Spleen (tissue), 11 donors: ENCODE data around the gene CFAP99. TPM values are rescaled to one million over a fixed set of nuclear protein-coding genes. Genes with fewer than 3 reads are reported as not detected.

Experiments used
- DNase-seq: peaks from one replicate; pipeline ENCODE4 v3.0.0-alpha.2; 2020
- H3K27ac ChIP-seq, 8 donors: fragments of 200-600 bp; sonication (generic) in 7 of 8; 1 replicate in 4 of 8; 2 replicates in 4 of 8; pipeline versions ENCODE4 v1.5.0 to v1.8.0; 2016 to 2021; ENCODE audit warnings: inconsistent platforms in 4 of 8, mild to moderate bottlenecking in 4 of 8, moderate library complexity in 1 of 8
- H3K27me3 ChIP-seq, 7 donors: fragments of 200-600 bp; sonication (generic) in 6 of 7; replicated peaks in 1 of 7; 1 replicate in 4 of 7; 2 replicates in 3 of 7; pipeline versions ENCODE4 v1.5.0 to v1.8.0; 2016 to 2021; ENCODE audit warnings: inconsistent platforms in 3 of 7, mild to moderate bottlenecking in 1 of 7
- H3K36me3 ChIP-seq, 6 donors: fragments of 200-600 bp; sonication (generic) in 5 of 6; 1 replicate in 4 of 6; 2 replicates in 2 of 6; pipeline versions ENCODE4 v1.5.0 to v1.8.0; 2016 to 2021; ENCODE audit warnings: inconsistent platforms in 2 of 6
- H3K4me1 ChIP-seq, 6 donors: fragments of 200-600 bp; sonication (generic) in 5 of 6; 1 replicate in 3 of 6; 2 replicates in 3 of 6; pipeline versions ENCODE4 v1.5.0 to v1.8.0; 2016 to 2021; ENCODE audit warnings: inconsistent platforms in 3 of 6
- H3K4me3 ChIP-seq, 8 donors: fragments of 200-600 bp; sonication (generic) in 7 of 8; 1 replicate in 4 of 8; 2 replicates in 4 of 8; pipeline versions ENCODE4 v1.5.0 to v1.8.0; 2016 to 2021; ENCODE audit warnings: inconsistent platforms in 4 of 8, mild to moderate bottlenecking in 4 of 8, moderate library complexity in 2 of 8
- H3K9me3 ChIP-seq, 8 donors: fragments of 200-600 bp; sonication (generic) in 7 of 8; 1 replicate in 4 of 8; 2 replicates in 4 of 8; pipeline versions ENCODE4 v1.5.0 to v1.8.0; 2016 to 2021; ENCODE audit warnings: inconsistent platforms in 4 of 8
- POLR2A ChIP-seq, 3 donors: fragments of 450-650 bp; IDR thresholded peaks; one replicate each; pipeline ENCODE4 v1.5.1; 2017; ENCODE audit warnings: antibody characterized with exemption in 3 of 3, mild to moderate bottlenecking in 1 of 3
- POLR2AphosphoS5 ChIP-seq, 3 donors: sonication (generic); formaldehyde crosslinking; IDR thresholded peaks; one replicate each; pipeline ENCODE4 v1.5.1; 2017; ENCODE audit warnings: antibody characterized with exemption in 3 of 3
- WGBS, 5 donors: extraction: QIAGEN DNeasy Blood & Tissue Kit in 3 of 5; methylation state at CpG; one replicate each; pipeline versions ENCODE4 v1.1.5 to v1.1.7; 2013 to 2018; 5-methylcytosine and 5-hydroxymethylcytosine counted together
- intact Hi-C: fragments of 100-400 bp; cut with DNase I; formaldehyde crosslinking; loops from one replicate; pipeline ENCODE4 v1.15.0; 2023; ENCODE audit warnings: low total_unique reads
- polyA plus RNA-seq, 3 donors: library from polyadenylated mRNA; stranded (reverse); fragments of 200-250 nt; gene quantifications; one replicate each; pipeline ENCODE4 v1.2.1, GENCODE V29; 2013
- total RNA-seq, 7 donors: library from RNA; depleted of rRNA in 3 of 7; stranded (reverse); fragments of >200 nt in 3 of 7; fragmentation: NEBNext Ultra II Directional in 4 of 7; extraction: Animal tissue kit (Norgen Biotek cat#: 25700) in 4 of 7; gene quantifications; one replicate each; pipeline versions ENCODE4 v1.1.0 to v1.2.1, GENCODE V29; 2016 to 2021
- TF ChIP-seq, protein P1 (sequence below), 11 experiments: fragments of 200-600 bp in 7 of 11; fragments of 450-650 bp in 4 of 11; sonication (generic) in 4 of 11; IDR thresholded peaks in 8 of 11; conservative IDR thresholded peaks in 3 of 11; 1 replicate in 7 of 11; 2 replicates in 4 of 11; pipeline versions ENCODE4 v1.4.0 to v1.8.0; 2016 to 2021; ENCODE audit warnings: antibody characterized with exemption in 11 of 11, inconsistent platforms in 4 of 11, mild to moderate bottlenecking in 1 of 11
- donor health status: healthy with polysubstance abuse.
- donor health status: DM: no; HTN: no; CAD: no; lungs with moderate emphysema.
- donor health status: DM: no; HTN: no; CAD: no.
- donor health status: Bipolar disorder and iron deficiency.
- donor health status: healthy.
- donor health status: DM: no; HTN: no; CAD: no.
- donor health status: DM: yes; HTN: yes; CAD: no.

CFAP99 gene
- total and polyA plus RNA-seq, 10 donors: 0.13 to 0.22 TPM; not detected in 8

DNA sequence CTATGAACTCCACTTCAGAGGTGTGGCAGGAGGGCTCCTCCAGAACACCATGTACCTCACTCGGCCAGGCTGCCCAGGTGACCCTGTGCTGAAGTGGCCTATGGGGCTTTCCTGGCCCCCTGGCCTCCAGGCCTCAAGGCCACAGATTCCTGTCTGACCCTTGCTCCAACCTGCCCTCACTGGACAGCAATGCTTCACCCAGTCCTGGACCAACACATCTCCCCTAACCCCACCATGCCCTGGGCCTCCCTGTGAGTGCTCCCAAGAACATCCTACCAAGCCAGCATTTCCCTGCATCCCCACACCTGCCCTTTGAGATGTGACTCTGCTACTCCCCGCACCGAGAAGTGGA lies 10.8 kb upstream of the CFAP99 start:
- H3K36me3 ChIP-seq: no peaks in the 10 kb centered on the region
- H3K9me3 ChIP-seq: no peaks in the 10 kb centered on the region
- H3K27me3 ChIP-seq: peaks cover 0 to under 1% (median 0%) of the 10 kb centered on the region in 7 donors
- no peak overlapping the region for H3K4me3 ChIP-seq
- intact Hi-C loops: no loop called here
- DNase-seq: peak; percentile 65
- H3K4me1 ChIP-seq: peaks cover 12 to 27% (median 22%) of the 10 kb centered on the region in 6 donors
- H3K27ac ChIP-seq: no peak overlapping the region
- WGBS, 5 donors: 91 to 97% (median 92%) methylated on average over 3 of the region's 3 CpGs
- TF ChIP-seq POLR2A (IDR thresholded peaks at IDR 0.05) (no peak), POLR2AphosphoS5 (IDR thresholded peaks at IDR 0.05) (no peak)
- TF ChIP-seq, protein P1, sequence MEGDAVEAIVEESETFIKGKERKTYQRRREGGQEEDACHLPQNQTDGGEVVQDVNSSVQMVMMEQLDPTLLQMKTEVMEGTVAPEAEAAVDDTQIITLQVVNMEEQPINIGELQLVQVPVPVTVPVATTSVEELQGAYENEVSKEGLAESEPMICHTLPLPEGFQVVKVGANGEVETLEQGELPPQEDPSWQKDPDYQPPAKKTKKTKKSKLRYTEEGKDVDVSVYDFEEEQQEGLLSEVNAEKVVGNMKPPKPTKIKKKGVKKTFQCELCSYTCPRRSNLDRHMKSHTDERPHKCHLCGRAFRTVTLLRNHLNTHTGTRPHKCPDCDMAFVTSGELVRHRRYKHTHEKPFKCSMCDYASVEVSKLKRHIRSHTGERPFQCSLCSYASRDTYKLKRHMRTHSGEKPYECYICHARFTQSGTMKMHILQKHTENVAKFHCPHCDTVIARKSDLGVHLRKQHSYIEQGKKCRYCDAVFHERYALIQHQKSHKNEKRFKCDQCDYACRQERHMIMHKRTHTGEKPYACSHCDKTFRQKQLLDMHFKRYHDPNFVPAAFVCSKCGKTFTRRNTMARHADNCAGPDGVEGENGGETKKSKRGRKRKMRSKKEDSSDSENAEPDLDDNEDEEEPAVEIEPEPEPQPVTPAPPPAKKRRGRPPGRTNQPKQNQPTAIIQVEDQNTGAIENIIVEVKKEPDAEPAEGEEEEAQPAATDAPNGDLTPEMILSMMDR (IDR thresholded peaks at IDR 0.05 in 8 of 11, conservative IDR thresholded peaks at IDR 0.05 in 3 of 11): no peak

DNA sequence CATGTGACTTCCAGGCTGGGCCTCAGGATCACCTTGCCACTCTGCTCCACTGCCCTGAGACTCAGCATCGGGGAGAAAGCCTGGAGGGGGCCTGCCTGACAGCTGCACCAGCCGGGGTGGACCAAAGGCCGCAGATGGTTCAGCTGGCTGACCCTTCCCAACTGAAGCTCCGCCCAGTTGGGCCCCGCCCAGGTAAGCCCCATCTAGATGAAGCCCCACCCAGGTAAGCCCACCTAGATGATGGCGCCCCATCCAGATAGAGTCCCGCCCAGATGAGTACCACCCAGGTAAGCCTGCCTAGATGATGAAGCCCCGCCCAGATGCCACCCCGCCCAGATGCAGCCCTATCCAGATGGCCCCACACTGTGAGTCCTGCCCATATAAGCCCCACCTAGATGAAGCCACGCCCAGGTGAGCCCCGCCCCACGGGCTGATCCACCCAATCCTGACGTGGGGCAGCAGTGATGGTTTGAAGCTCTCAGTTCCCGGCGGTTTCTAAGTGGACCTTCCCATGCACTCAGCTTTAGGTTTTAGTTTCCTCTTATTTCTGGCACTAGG lies 10.3 kb upstream of the CFAP99 start:
- DNase-seq: peak; percentile 59
- intact Hi-C loops: no loop called here

DNA sequence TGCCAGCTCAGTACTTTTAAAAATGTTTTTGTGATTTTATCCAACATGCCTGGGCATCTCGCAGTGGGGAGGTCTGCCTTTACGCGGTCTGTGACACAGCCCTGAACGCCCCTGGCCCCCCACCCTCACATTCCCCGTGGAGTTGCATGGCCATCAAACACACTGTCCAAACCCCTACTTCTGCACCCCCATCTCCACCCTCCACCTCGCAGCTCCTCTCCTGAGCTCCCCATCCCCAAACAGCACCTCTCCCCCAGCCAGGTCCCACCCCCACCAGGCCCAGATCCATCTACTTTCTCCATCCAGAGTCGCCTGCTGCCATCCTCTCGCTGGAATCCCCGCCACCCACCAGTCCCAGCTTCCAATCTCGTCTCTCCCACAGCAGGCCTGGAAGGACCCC lies 9.8 kb upstream of the CFAP99 start:
- H3K36me3 ChIP-seq: no peaks in the 10 kb centered on the region
- H3K4me1 ChIP-seq: peaks cover 19 to 33% (median 29%) of the 10 kb centered on the region in 6 donors
- H3K9me3 ChIP-seq: no peaks in the 10 kb centered on the region
- intact Hi-C loops: no loop called here
- TF ChIP-seq POLR2A (IDR thresholded peaks at IDR 0.05): no peak
- TF ChIP-seq POLR2AphosphoS5 (IDR thresholded peaks at IDR 0.05): no peak
- TF ChIP-seq, protein P1 (IDR thresholded peaks at IDR 0.05 in 8 of 11, conservative IDR thresholded peaks at IDR 0.05 in 3 of 11): no peak
- peaks cover 0 to 7% (median 0%) of the 10 kb centered on the region in 7 donors for H3K27me3 ChIP-seq
- WGBS, 5 donors: 83 to 92% (median 91%) methylated on average over 10 of the region's 10 CpGs
- no peak overlapping the region for H3K4me3 ChIP-seq
- DNase-seq: peak; percentile 4
- H3K27ac ChIP-seq: no peak overlapping the region

More for the DNA sequence above, 10.3 kb upstream of the CFAP99 start:
- 81 to 90% (median 85%) methylated on average over 6 to 15 of the region's 15 CpGs for WGBS, 5 donors
- Histone ChIP-seq H3K9me3 (no peaks in the 10 kb centered on the region), H3K4me1 (peaks cover 14 to 28% (median 24%) of the 10 kb centered on the region in 6 donors), H3K36me3 (no peaks in the 10 kb centered on the region), H3K27me3 (peaks cover 0 to 2% (median 0%) of the 10 kb centered on the region in 7 donors), H3K27ac (no peak overlapping the region), H3K4me3 (no peak overlapping the region)
- TF ChIP-seq POLR2A (IDR thresholded peaks at IDR 0.05) (no peak), POLR2AphosphoS5 (IDR thresholded peaks at IDR 0.05) (no peak)
- TF ChIP-seq, protein P1 (IDR thresholded peaks at IDR 0.05 in 8 of 11, conservative IDR thresholded peaks at IDR 0.05 in 3 of 11): no peak

DNA sequence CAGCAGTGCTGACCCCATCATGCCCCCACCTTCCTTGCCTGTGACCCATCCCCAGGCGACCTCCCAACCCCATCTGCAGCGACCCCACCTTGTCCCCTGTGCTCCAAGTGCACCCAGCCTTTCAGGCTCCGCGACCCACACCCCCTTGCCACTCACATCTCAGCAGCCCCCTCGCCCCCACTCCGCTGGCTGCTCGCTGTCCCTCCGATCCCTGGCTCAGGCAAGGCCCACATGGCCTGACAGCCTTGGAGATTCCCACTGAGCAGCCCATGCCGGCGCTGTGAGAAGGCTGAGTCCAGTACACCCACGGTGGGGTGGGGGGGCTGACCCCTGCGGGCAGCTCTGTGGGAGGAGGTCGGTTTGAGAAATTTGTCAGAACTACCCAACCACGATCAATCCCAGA lies 9.4 kb upstream of the CFAP99 start:
- Histone ChIP-seq H3K4me3 (no peak overlapping the region), H3K4me1 (peaks cover 21 to 37% (median 33%) of the 10 kb centered on the region in 6 donors), H3K36me3 (no peaks in the 10 kb centered on the region), H3K9me3 (no peaks in the 10 kb centered on the region), H3K27ac (no peak overlapping the region), H3K27me3 (peaks cover 0 to 7% (median 0%) of the 10 kb centered on the region in 7 donors)
- TF ChIP-seq, protein P1 (IDR thresholded peaks at IDR 0.05 in 8 of 11, conservative IDR thresholded peaks at IDR 0.05 in 3 of 11): no peak
- TF ChIP-seq POLR2A (IDR thresholded peaks at IDR 0.05) (no peak), POLR2AphosphoS5 (IDR thresholded peaks at IDR 0.05) (no peak)
- intact Hi-C loops: no loop called here
- WGBS, 5 donors: 78 to 92% (median 91%) methylated on average over 13 to 14 of the region's 14 CpGs
- DNase-seq: peak; percentile 70
